Panc1 (cell line): ENCODE results near the gene SRF. TPM values are rescaled to one million over a fixed set of nuclear protein-coding genes. Genes with fewer than 3 reads are reported as not detected.
A peak's percentile ranks its signal among the peaks of the same experiment; 100 is the strongest.

Experiments
- ATAC-seq: fragments of 200-7000 bp; cut with Tn5 transposase; 2 replicates; pipeline ENCODE4 v1.9.1; 2020; ENCODE audit warnings: mild to moderate bottlenecking, moderate library complexity
- BruUV-seq: library from RNA; stranded (reverse); fragments of 400-500 nt; replicated peaks from 2 replicates; lab custom pipeline; 2021; lab: Mats Ljungman, UMichigan
- CTCF ChIA-PET: fragments of 300-600 bp; sonication (Branson Sonifier 250); formaldehyde crosslinking; loops from one replicate; lab custom pipeline; 2022; ENCODE audit warnings: antibody characterized with exemption; lab: Charles Lee
- POLR2A ChIA-PET: fragments of 300-600 bp; sonication (Branson Sonifier 250); formaldehyde crosslinking; loops from one replicate; lab custom pipeline; 2022; ENCODE audit warnings: antibody characterized with exemption; lab: Charles Lee
- DNase-seq: peaks from one replicate; pipeline ENCODE4 v3.0.0-alpha.2; 2010; ENCODE audit warnings: low read depth, low spot score
- H3K27ac ChIP-seq: 2 replicates; pipeline ENCODE4 v1.5.1; 2011; ENCODE audit warnings: mild to moderate bottlenecking, low read length, inconsistent platforms
- H3K27me3 ChIP-seq: fragments of 200-500 bp; sonication (Bioruptor generic); 2 replicates; pipeline ENCODE4 v1.6.0; 2014; ENCODE audit warnings: low read length, inconsistent platforms; ENCODE audit not compliant: control insufficient read depth, insufficient read depth
- H3K36me3 ChIP-seq: fragments of 200-500 bp; sonication (Bioruptor generic); 2 replicates; pipeline ENCODE4 v1.5.1; 2014; ENCODE audit warnings: inconsistent platforms, mild to moderate bottlenecking, low read length, moderate library complexity; ENCODE audit not compliant: control insufficient read depth, insufficient read depth
- H3K4me1 ChIP-seq: 2 replicates; pipeline ENCODE4 v1.5.1; 2011; ENCODE audit warnings: inconsistent platforms, mild to moderate bottlenecking, low read length, moderate library complexity; ENCODE audit not compliant: control insufficient read depth, insufficient read depth
- H3K4me3 ChIP-seq, 2 experiments: 2 replicates each; pipeline ENCODE4 v1.5.1; 2011 to 2012; ENCODE audit warnings: low read depth in 2 of 2, low read length in 2 of 2, mild to moderate bottlenecking in 2 of 2, inconsistent platforms in 1 of 2, moderate library complexity in 1 of 2
- H3K9me3 ChIP-seq: fragments of 200-500 bp; sonication (Bioruptor generic); 2 replicates; pipeline ENCODE4 v1.5.1; 2014; ENCODE audit warnings: low read depth, mild to moderate bottlenecking, inconsistent platforms, low read length, moderate library complexity; ENCODE audit not compliant: control insufficient read depth, insufficient read depth
- POLR2AphosphoS5 ChIP-seq: IDR thresholded peaks from 2 replicates; pipeline ENCODE4 v1.6.1; 2012; ENCODE audit warnings: mild to moderate bottlenecking, low read depth, low read length, moderate library complexity
- REST ChIP-seq, 2 experiments: IDR thresholded peaks; 2 replicates each; pipeline ENCODE4 v1.6.1; 2011 to 2012; ENCODE audit warnings: low read depth in 2 of 2, control low read depth in 1 of 2, low read length in 1 of 2, mild to moderate bottlenecking in 1 of 2, moderate library complexity in 1 of 2; ENCODE audit not compliant: insufficient read depth in 1 of 2
- SIN3A ChIP-seq: IDR thresholded peaks from 2 replicates; pipeline ENCODE4 v1.6.1; 2012; ENCODE audit warnings: low read depth, mild to moderate bottlenecking, low read length, moderate library complexity, borderline replicate concordance; ENCODE audit not compliant: insufficient read depth
- TCF7L2 ChIP-seq: IDR thresholded peaks from 2 replicates; pipeline ENCODE4 v1.6.1; 2011; ENCODE audit warnings: mild to moderate bottlenecking, low read depth, low read length, inconsistent platforms
- in situ Hi-C: cut with HindIII; loops from 2 replicates; pipeline ENCODE4 v1.10.0; 2016; ENCODE audit warnings: low sequenced_read_pairs, low pct_unique_long_range_greater_than_20kb
- intact Hi-C: fragments of 100-400 bp; cut with micrococcal nuclease; formaldehyde crosslinking; loops from one replicate; pipeline ENCODE4 v1.10.0; 2022; ENCODE audit not compliant: unreplicated experiment
- total RNA-seq: library from RNA; stranded (reverse); gene quantifications from one replicate; pipeline ENCODE4 v1.2.1, GENCODE V29; 2021; ENCODE audit not compliant: unreplicated experiment
- TF ChIP-seq, protein P1 (sequence below): fragments of 450-650 bp; IDR thresholded peaks from 2 replicates; pipeline ENCODE4 v1.5.1; 2017; ENCODE audit warnings: mild to moderate bottlenecking

Gene SRF
- total RNA-seq, 1 experiment from 2014 or later, result 48.9 TPM

DNA sequence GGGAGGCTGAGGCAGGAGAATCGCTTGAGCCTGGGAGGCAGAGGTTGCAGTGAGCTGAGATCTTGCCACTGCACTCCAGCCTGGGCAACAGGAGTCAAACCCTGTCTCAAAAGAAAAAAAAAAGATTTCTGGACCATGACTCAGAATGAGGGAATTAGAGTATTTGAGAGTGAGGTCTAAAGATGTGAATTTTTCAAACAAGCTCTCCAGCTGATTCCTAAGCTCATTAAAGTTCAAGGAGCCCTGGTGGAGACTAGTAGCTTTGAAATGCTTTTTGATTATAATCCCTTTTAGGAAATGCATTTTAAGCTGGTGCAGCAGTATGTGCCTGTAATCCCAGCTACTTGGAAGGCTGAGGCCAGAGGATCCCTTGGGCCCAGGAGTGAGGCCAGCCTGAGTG lies 21.8 kb upstream of the SRF start:
- Histone ChIP-seq H3K27ac (no peak overlapping the region), H3K27me3 (no peaks in the 10 kb centered on the region), H3K9me3 (no peaks in the 10 kb centered on the region), H3K4me3 (no peak overlapping the region), H3K36me3 (no peaks in the 10 kb centered on the region), H3K4me1 (peaks cover 2% of the 10 kb centered on the region)
- TF ChIP-seq, protein P1, sequence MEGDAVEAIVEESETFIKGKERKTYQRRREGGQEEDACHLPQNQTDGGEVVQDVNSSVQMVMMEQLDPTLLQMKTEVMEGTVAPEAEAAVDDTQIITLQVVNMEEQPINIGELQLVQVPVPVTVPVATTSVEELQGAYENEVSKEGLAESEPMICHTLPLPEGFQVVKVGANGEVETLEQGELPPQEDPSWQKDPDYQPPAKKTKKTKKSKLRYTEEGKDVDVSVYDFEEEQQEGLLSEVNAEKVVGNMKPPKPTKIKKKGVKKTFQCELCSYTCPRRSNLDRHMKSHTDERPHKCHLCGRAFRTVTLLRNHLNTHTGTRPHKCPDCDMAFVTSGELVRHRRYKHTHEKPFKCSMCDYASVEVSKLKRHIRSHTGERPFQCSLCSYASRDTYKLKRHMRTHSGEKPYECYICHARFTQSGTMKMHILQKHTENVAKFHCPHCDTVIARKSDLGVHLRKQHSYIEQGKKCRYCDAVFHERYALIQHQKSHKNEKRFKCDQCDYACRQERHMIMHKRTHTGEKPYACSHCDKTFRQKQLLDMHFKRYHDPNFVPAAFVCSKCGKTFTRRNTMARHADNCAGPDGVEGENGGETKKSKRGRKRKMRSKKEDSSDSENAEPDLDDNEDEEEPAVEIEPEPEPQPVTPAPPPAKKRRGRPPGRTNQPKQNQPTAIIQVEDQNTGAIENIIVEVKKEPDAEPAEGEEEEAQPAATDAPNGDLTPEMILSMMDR, result no peak
- TF ChIP-seq SIN3A, result no peak
- no peak for TF ChIP-seq POLR2AphosphoS5
- no peak for TF ChIP-seq TCF7L2
- TF ChIP-seq REST (IDR thresholded peaks at IDR 0.05; ENCODE audit: insufficient read depth in 1 of 2, low read depth in 2 of 2, low read length in 1 of 2), result no peak
- CTCF ChIA-PET, result no interaction called here
- no peak for ATAC-seq
- POLR2A ChIA-PET, result interaction anchor here (0.7 kb wide), 1 partner anchor 9 kb away, joined by 3 read pairs; no protein-coding TSS in a partner anchor
- intact Hi-C loops (loop anchor here (10.0 kb wide), 2 partner anchors 244 to 404 kb away; partner anchors contain the start of gene TBCC), in situ Hi-C loops (no loop called here)
- no peak for DNase-seq
- BruUV-seq, result no TSS peak

DNA sequence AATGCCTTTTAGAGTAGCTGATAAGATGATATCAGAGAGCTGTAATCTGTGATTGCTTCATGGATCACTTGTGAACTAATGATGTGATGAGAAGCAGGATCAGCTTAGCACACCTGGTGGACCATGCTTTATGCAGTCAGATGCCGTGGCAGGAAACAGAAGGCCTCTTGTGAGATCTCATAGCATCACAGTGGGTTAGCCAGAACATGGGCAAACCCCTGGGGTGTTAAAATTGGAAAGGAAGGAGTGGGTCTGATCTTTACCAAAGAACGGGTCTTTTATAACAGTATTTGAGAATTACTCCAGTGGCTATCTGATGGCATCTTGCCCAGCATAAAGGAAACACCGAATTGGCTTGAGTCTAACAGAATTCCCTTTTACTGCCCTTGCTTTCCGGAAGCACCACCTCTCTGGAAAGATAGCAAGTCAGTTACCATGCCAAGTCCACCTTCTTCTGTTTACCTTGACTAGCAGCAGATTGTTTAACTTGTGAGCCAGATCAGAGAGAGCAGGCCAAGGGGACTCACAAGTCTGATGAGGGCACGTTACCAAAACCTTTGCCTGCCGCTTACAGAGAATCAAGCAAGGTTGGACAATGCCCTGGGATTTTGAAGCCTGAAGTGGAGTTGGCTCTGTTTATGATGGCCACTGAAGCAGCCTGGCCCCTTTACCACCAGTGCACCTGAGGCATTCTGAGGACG lies 20.9 kb upstream of the SRF start:
- Histone ChIP-seq H3K27ac (no peak overlapping the region), H3K4me3 (no peak overlapping the region), H3K27me3 (no peaks in the 10 kb centered on the region), H3K4me1 (peaks cover 2% of the 10 kb centered on the region), H3K36me3 (no peaks in the 10 kb centered on the region), H3K9me3 (no peaks in the 10 kb centered on the region)
- ATAC-seq (no peak; the same call in 1 of the 2 replicates), DNase-seq (no peak)
- intact Hi-C loops (no loop called here), in situ Hi-C loops (no loop called here)
- POLR2A ChIA-PET, result interaction anchor here (0.6 to 0.7 kb wide), 2 partner anchors 218 to 346 kb away, joined by 8 to 10 read pairs; no protein-coding TSS in a partner anchor
- BruUV-seq, result TSS peak; percentile 43
- CTCF ChIA-PET, result no interaction called here
- no peak for TF ChIP-seq REST (IDR thresholded peaks at IDR 0.05; ENCODE audit: insufficient read depth in 1 of 2, low read depth in 2 of 2, low read length in 1 of 2)
- TF ChIP-seq, protein P1, result no peak
